Caki2 (cell line): Measurements from ENCODE around the gene AMH. TPM values are rescaled to one million over a fixed set of nuclear protein-coding genes. Genes with fewer than 3 reads are reported as not detected.

Experiments
- DNase-seq: peaks from one replicate; pipeline ENCODE4 v3.0.0-alpha.2; 2015; ENCODE audit warnings: low read depth
- in situ Hi-C: cut with HindIII; loops from 2 replicates; pipeline ENCODE4 v1.10.0; 2016; ENCODE audit warnings: low sequenced_read_pairs, low pct_unique_long_range_greater_than_20kb, mixed read lengths
- total RNA-seq: library from RNA; depleted of rRNA; stranded (reverse); fragments of >200 nt; shearing (Covaris generic); gene quantifications from 2 replicates; pipeline ENCODE4 v1.2.3, GENCODE V29; 2014; ENCODE audit warnings: low replicate concordance

Gene AMH
- total RNA-seq, 1 experiment from 2014 or later, result 3.0 TPM

DNA sequence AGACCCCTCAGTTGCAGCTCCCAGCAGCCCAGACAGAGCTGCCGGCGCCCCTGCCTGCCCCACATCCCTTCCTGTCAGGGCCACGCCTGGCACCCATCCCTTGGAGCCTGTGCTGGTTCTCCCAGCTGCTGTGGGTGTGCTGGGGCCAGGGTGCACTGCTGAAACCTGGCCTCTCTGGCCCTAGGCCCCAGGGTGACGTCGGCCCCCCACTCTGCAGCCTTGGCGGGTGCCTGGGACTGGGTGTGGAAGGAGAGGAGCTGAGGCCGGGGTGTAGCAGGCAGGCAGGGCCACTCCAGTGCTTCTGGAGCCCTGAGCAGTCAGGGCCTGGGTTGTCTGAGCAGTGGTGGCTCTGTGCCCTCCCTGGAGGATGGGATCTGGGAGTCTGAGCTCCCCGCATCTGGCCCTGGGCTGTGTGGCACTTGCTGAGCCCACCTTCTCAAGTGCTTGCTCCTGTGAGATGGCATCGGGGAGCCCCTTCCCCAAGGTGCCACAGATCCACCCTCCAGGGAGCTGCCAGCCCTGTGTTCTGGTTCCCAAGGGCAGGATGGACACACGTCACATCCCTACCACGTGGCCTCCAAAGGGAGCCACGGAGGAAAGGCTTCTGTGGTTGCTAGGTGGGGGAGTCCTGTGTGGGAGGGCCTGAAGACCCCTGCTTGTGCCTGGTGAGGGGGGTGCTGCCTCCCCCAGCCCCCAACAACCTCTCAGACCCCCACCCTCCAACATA lies 18.2 kb upstream of the AMH start:
- no peak for DNase-seq
- in situ Hi-C loops, result no loop called here

DNA sequence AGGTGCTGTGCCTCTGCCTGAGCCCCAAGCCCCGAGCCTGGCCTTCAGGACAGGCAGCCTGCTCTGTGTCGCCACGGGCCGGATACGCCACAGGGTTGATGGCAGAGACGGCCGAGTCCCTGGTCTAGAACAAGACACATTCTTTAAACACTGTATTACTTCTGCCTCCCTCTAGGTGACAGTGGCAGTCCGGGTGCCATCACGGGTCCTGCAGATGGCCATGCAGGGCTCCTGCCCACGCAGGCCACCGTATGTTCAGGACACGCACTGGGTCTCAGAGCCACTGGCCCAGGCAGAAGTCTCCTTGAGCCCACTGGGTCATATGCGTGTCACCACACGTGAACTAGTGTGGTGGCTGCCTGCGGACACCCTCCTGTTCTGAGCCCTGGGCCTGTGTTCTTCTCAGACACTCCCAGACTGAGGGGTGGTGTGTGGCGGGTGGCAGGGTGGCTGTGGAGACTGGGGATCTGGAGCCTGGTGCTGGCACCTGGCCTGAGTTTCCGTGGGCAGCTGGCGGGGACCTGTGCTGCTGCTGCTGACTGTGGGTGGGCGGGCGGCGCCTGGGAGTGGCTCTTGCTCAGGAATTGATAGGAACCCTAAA lies 17.4 kb upstream of the AMH start:
- DNase-seq, result no peak

DNA sequence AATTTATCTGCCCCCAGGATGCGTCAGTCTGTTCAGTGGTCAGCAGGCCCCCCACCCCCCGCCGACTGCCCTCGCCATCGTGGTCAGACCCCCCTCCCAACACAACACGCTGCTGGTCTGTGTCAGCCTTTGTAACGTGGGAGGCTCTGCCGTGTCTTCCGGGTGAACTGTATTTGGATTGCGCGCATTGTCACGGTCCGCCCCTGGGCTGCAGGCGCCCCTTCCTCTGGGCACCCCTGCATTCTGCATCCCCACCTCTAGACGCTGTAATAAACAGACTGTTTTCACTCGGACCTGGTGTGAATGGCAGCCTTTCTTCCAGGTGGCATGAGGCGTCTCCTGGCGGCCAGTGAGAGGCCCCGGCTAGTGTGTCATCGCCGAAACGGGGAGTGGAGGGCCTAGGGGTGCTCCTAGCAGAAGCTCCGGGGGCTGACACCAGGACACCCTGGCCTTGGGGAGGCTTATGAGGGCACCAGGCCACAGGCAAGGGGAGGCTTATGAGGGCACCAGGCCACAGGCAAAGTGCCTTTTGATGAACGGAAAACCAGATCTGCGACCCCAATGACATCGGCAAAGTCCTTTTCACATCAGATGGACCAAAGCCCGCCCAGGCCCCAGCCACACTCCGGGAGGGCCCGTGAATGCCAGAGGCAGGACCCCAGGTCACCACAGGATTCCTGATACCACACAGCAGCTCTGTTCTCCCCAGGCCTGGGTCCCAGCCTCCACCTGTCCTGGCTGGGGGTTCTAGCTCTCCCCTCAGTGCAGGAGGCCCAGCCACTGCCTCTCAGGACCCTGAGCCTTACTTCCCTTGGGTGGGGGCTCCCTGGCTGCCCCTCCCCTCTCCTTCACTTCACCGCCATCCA lies 16.6 kb upstream of the AMH start:
- in situ Hi-C loops, result no loop called here

More for the DNA sequence above, 17.4 kb upstream of the AMH start:
- in situ Hi-C loops, result no loop called here

GRCh38 chr19:2233601-2234280 lies 15.4 kb upstream of the AMH start:
- DNase-seq, result no peak
- in situ Hi-C loops, result no loop called here

More for the DNA sequence above, 16.6 kb upstream of the AMH start:
- no peak for DNase-seq

DNA sequence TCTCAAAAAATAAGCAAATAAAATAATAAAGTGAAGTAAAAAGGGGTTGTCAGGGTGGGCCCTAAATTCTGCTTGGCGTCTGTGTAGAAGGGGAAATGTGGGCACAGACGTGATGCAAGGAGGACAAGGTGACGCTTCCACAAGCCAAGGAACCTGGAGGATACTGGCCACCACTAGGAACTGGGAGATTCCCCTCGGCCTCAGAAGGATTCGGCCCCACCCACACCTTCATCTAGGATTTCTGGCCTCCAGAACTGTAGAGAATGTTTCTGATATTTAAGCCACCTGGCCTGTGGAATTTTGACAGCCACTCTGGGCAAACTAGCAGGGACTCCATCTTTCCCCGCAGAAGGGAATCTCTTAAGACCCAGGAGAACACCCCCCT lies 14.1 kb upstream of the AMH start:
- in situ Hi-C loops, result no loop called here
- no peak for DNase-seq

DNA sequence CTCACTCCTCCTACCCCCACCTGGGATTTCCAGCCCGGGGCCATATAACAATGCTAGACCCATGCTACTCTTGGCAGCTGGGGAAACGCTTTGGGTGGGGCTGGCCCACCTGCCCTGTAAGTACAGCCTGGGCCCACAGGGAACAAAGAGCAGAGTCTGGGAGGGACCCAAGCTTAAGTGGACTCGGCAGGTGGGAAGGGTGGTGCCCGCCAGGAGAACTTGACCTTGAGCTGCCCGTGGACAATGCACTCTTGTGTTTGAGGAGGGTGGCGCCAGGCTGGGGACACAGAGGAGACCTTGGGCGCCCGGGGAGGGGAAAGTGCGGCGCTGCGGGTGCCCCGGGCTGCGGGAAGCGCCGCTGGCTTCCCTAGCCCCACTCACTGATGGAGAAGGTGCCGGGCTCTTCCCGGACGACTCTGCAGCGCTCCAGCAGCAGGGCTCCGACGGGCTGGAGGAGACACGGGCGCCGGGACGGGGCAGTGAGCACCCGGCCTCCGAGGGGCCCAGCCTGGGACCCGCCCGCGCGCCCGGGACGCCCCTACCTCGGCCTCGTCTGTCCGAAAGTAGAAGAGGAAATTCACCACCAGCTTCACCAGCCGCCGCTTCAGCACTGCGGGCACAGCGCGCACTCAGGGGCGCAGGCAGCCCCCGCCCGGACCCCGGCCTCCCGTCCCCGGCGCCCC lies 13.6 kb upstream of the AMH start:
- no peak for DNase-seq
- in situ Hi-C loops, result no loop called here

DNA sequence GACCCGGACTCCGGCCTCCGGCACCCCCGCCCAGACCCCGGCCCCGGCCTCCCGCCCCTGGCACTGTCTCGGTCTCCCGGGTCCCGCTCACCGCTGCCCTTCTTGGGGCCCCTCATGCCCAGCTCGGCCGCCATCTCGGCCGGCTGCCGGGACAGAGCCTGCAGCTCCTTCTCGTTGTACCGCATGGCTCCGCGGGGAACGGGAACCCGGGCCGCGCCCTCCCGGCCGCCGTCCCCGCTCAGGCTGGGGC lies 13.1 kb upstream of the AMH start:
- DNase-seq, result no peak
- in situ Hi-C loops, result no loop called here

- DNase-seq, result peak; percentile 94
- in situ Hi-C loops, result no loop called here
These were observed 12.6 kb upstream of the AMH start, which contains the start of the genes PLEKHJ1 and SF3A2 for GRCh38 chr19:2236314-2237050. PLEKHJ1 (minus strand) TSS chr19:2236329; CDS start chr19:2236248, 81 bp downstream. SF3A2 (plus strand) TSS chr19:2236824; CDS start chr19:2243419, 6,595 bp downstream.

DNA sequence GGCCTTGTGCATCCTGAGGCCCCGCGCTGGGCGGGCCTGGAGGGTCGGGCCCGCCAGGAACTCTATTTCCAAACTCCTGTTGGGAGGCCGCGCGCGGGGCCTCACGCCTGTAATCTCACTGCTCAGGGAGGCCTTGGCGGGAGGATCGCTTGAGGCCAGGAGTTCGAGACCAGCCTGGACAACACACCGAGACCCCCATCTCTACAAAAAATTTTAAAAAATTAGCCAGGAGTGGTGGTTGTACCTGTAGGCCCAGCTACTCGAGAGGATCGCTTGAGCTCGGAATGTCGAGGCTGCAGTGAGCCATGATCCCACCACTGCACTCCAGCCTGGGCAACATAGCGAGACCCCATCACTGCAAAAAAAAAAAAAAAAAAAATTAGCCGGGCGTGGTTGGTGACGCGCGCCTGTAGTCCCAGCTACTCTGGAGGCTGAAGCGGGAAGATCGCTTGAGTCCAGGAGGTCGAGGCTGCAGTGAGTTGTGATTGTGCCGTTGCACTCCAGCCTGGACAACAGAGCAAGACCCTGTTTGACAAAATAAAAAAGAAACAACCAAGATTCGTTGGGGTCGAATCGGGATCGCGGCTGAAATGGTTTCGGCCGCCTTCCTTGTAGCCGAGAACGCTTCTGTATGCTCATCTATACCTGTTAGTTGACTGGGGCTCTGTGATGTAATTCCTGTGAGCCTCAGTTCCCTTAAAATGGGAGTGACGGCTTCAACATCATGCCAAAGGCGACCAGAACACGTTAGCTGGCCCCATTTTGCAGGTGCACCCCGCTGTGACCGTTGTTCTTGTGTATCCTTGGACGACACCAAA lies 11.9 kb upstream of the AMH start:
- in situ Hi-C loops, result no loop called here
- DNase-seq, result no peak

- no peak for DNase-seq
- in situ Hi-C loops, result no loop called here
These were observed 11.3 kb upstream of the AMH start for GRCh38 chr19:2237869-2238153.

DNA sequence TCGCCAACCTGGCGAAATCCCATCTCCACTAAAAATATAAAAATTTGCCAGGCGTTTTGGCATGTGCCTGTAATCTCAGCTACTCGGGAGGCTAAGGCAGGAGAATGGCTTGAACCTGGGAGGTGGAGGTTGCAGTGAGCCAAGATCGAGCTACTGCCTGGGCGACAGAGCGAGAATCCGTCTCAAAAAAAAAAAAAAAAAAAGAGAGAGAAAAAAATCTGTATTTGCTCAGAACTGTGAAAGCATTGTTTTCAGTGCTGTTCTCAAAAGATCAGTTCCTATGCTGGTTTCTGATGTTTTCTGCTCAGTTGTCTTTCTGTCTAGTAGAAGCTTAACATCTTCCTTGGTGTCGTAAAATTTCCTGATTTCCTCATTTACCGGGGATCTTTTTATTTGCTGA lies 9.9 kb upstream of the AMH start:
- in situ Hi-C loops, result no loop called here

GRCh38 chr19:2239771-2240770 lies 9.1 kb upstream of the AMH start:
- DNase-seq, result no peak
- in situ Hi-C loops, result no loop called here

More for the DNA sequence above, 9.9 kb upstream of the AMH start:
- no peak for DNase-seq

DNA sequence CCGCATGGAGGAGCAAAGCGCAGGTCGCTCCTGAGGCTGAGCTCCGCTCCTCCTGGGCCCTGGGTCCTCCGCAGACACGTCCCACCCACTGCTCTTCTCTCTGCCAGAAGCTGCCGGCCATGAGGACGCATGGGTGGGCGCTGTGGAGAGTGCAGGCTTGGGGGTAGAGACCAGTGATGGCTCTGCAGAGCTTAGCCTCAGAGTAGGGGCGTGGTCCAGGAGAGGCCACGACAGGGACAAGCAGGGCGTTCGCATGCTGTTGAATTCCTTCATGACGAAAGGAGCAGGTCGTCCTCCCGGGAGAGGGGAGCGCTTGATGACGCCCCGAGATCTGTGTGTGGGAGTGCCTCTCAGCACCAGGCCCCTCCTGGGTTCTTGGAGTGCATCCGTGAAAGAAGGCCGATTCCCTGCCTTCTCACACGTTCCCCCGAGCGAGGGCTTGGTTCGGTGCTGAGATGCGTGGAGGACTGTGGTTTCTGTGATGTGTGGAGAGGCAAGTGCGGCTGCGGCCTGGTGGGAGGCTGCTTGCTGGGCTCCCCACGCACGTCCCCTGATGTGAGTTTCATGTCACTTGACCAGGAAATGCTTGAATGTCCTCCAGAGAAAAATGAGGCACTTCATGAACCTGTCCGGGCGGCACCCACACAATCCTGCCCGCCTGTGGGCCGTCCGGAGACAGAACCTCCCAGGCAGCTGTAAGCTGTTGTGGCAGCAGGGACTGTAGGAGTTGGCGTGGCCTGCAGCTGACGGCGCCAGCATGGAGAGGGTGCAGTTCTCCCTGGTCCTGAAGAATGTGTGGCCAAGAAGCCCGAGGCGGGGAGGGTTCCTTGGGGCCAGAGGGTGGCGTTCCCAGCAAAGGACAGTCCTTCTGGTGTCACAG lies 8.0 kb upstream of the AMH start:
- DNase-seq, result no peak
- in situ Hi-C loops, result no loop called here

DNA sequence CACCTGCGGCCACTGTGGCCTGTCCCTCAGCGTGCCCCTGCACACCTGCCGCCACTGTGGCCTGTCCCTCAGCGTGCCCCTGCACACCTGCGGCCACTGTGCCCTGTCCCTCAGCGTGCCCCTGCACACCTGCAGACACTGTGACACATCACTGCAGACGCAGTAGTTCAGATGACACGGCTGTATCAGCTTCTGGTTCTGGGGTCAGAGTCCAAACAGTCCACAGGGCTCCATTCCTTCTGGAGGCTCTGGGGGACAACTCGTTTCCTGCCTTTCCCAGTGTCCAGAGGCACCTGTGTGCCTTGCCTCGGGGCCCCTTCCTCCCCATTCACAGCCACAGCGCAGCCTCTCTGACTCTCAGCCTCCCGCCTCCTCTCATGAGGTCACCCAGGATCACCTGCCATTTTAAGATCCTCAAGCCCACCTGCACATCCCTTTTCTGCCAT lies 7.0 kb upstream of the AMH start:
- no peak for DNase-seq
- in situ Hi-C loops, result no loop called here

GRCh38 chr19:2242816-2243215 lies 6.3 kb upstream of the AMH start:
- in situ Hi-C loops, result no loop called here
- no peak for DNase-seq
